ENCODE results near the gene PCNA. TPM values are rescaled to one million over a fixed set of nuclear protein-coding genes. Genes with fewer than 3 reads are reported as not detected.
A peak's percentile ranks its signal among the peaks of the same experiment; 100 is the strongest.

Gene PCNA
- 43.7 and 60.8 TPM in 2 replicates for total RNA-seq

DNA sequence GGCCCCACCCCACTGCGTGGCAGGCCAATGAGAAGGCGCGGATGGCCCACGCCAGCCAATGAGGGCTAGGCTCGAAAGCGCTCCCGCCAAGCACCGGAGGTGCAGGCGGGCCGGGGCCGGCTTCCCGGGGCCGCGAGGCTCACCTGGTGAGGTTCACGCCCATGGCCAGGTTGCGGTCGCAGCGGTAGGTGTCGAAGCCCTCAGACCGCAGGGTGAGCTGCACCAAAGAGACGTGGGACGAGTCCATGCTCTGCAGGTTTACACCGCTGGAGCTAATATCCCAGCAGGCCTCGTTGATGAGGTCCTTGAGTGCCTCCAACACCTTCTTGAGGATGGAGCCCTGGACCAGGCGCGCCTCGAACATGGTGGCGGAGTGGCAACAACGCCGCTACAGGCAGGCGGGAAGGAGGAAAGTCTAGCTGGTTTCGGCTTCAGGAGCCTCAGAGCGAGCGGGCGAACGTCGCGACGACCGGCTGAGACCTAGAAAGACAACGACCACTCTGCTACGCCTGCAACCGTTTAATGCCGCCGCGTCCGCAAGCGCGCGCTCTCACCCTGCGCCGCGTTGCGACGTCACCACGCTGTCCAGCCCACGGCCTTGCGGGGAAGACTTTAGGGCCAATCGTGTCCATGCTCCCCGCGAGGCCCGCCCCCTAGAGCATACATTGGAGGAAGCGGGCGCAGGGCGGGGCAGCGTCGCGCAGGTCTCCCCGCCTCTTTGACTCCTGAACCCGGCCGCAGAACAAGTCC lies at the start of gene PCNA:
TSS of gene PCNA (minus strand) at position 524 of the 750 bp plus-strand sequence. CDS start at position 364, 160 bp downstream.
- Histone ChIP-seq H3K27me3 (ENCODE audit: control insufficient read depth, insufficient read depth, low read length) (no peaks in the 10 kb centered on the region), H3K4me3 (ENCODE audit: low read depth, low read length) (peak within 1 kb of the TSS; percentile 55), H3K36me3 (ENCODE audit: control insufficient read depth, insufficient read depth, low read length) (peaks cover 8% of the 10 kb centered on the region)
- FAIRE-seq = no peak
- TF ChIP-seq, protein P1, sequence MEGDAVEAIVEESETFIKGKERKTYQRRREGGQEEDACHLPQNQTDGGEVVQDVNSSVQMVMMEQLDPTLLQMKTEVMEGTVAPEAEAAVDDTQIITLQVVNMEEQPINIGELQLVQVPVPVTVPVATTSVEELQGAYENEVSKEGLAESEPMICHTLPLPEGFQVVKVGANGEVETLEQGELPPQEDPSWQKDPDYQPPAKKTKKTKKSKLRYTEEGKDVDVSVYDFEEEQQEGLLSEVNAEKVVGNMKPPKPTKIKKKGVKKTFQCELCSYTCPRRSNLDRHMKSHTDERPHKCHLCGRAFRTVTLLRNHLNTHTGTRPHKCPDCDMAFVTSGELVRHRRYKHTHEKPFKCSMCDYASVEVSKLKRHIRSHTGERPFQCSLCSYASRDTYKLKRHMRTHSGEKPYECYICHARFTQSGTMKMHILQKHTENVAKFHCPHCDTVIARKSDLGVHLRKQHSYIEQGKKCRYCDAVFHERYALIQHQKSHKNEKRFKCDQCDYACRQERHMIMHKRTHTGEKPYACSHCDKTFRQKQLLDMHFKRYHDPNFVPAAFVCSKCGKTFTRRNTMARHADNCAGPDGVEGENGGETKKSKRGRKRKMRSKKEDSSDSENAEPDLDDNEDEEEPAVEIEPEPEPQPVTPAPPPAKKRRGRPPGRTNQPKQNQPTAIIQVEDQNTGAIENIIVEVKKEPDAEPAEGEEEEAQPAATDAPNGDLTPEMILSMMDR (IDR thresholded peaks at IDR 0.05; ENCODE audit: insufficient read depth, low read length, severe bottlenecking) = no peak
- peak; percentile 93 for DNase-seq (ENCODE audit: low read depth)

DNA sequence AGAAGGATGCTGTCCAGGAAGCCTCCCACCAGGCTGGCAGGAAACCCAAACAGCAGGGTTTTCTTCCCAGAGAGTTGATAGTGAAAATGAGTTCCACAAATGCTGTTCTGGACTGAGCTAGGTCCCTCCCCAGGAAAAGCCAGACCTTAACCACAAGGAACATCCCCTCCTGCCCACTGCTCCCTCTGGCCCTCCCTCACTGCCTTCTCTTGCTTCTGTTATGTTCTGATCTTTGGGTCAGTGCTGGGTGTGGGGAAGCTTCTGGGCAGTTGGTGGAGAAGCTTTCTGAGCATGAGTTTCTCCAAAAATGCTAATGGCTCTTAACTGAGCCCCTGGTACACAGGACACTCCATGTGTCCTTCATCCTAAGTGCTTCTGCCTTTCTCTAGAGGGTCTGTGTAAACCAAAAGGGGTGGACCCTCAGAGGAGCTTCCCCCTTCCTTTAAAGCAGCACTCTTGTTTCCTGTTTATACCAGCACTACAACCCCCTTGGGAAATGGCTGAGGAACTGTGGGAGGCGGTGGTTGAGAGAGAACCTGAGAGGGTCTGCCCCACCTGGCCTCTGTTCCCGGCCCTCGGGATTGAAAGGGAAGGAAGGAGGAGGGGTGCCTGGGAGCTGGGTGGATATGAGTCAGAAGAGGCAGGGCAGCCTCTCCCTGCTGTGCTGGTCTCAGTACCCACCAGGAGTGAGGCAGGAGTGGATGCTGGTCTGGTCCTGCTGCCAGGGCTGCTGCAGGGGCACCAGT lies 49.1 kb upstream of the PCNA start:
- FAIRE-seq (peak; percentile 80), DNase-seq (ENCODE audit: low read depth) (peak; percentile 48)
- no peak overlapping the region for H3K4me3 ChIP-seq (ENCODE audit: low read depth, low read length)
- H3K27me3 ChIP-seq (ENCODE audit: control insufficient read depth, insufficient read depth, low read length) = no peaks in the 10 kb centered on the region
- H3K36me3 ChIP-seq (ENCODE audit: control insufficient read depth, insufficient read depth, low read length) = peaks cover 6% of the 10 kb centered on the region
- TF ChIP-seq, protein P1 (IDR thresholded peaks at IDR 0.05; ENCODE audit: insufficient read depth, low read length, severe bottlenecking) = no peak

DNA sequence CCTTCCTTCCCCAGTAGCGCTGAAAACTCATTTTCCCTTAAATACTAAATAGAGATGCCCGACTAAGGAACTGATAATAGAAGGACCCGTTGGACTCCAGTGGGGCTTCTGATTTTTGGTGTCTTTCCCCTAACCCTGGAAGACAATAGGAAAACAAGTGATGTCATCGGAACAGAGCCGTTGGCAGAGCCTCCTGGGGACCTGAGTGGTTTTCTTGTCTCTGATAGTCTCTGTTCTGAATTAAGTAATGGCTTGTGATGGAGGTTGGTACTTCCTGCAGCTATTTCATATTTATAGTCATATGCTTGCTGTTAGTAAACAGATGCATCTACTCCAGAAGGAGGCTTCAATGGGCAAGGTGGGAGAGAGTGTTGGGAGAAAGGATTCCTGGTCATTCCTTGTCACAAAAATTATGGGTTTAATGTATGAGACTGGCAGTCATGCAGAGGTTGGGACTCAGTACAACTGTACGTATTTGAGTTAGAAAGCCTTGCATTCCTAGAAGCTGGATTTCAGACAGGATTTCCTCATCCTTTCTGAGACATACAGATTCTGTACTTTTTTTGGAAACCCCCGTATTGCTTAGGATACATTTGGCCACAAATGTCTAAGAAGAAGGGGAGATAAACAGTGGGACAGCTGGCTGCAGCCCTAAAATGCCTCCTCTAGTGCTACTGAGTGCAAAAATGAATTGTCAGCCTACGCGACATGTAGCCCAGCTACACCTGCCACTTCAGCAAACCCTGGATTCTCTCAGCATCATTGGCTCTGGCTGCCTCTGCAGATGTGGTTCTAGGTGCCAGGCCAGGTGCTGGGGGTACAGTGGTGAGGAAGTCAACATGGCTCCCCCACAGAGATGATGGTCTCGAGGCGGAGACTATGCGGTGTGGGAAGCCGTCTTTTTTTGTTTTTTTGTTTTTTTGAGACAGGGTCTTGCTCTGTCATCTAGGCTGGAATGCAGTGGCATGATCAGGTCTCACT lies 45.2 kb upstream of the PCNA start:
- no peak for FAIRE-seq
- DNase-seq (ENCODE audit: low read depth) = no peak
- TF ChIP-seq, protein P1 (IDR thresholded peaks at IDR 0.05; ENCODE audit: insufficient read depth, low read length, severe bottlenecking) = no peak
- no peak overlapping the region for H3K4me3 ChIP-seq (ENCODE audit: low read depth, low read length)
- no peaks in the 10 kb centered on the region for H3K27me3 ChIP-seq (ENCODE audit: control insufficient read depth, insufficient read depth, low read length)
- H3K36me3 ChIP-seq (ENCODE audit: control insufficient read depth, insufficient read depth, low read length) = peaks cover 2% of the 10 kb centered on the region

DNA sequence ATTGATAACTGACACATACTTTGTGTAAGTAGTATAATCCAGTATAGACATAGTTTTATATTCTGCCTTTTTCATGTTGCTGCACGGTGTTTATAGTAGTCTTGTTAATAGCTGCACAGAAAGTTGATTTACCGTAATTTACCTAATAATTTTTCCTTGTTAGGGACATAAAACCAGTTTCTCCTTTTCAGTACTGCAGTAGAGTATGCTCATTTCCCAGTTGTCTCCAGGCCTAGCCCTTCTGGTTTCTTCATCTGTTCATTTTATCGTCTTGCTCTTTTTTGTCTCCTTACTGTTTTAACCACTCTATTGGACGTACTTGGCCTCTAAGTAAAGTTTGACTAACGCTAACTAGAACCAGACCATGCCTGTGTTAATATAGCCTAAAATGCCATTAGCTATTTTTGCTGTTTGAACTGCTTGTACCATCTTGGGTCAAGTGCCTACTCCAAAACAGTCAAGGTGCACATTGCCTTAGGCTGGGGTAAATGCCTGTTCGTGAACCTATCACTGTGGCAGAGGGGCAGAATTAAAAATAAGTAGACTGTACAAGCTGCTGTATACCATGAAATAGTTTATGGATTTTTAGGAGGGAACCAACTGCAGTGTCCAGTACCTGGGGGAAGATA lies 41.9 kb upstream of the PCNA start:
- H3K4me3 ChIP-seq (ENCODE audit: low read depth, low read length) = no peak overlapping the region
- TF ChIP-seq, protein P1 (IDR thresholded peaks at IDR 0.05; ENCODE audit: insufficient read depth, low read length, severe bottlenecking) = no peak
- no peaks in the 10 kb centered on the region for H3K36me3 ChIP-seq (ENCODE audit: control insufficient read depth, insufficient read depth, low read length)
- DNase-seq (ENCODE audit: low read depth) (no peak), FAIRE-seq (no peak)
- no peaks in the 10 kb centered on the region for H3K27me3 ChIP-seq (ENCODE audit: control insufficient read depth, insufficient read depth, low read length)

DNA sequence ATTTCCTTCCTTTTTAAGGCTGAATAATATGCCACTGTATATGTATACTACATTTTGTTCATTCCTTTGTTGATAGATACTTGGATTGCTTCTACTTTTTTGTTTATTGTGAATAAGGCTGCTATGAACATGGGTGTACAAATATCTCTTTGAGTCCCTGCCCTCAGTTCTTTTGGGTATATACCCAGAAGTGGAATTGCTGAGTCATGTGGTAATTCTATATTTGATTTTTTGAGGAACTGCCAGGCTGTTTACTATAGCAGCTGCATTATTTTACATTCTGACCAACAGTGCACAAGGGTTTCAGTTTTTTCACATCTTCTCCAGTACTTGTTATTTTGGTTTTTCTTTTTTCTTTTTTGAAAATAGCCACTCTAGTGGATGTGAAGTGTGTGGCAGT lies 41.1 kb upstream of the PCNA start:
- Histone ChIP-seq H3K27me3 (ENCODE audit: control insufficient read depth, insufficient read depth, low read length) (no peaks in the 10 kb centered on the region), H3K4me3 (ENCODE audit: low read depth, low read length) (no peak overlapping the region), H3K36me3 (ENCODE audit: control insufficient read depth, insufficient read depth, low read length) (no peaks in the 10 kb centered on the region)
- DNase-seq (ENCODE audit: low read depth) (no peak), FAIRE-seq (no peak)
- TF ChIP-seq, protein P1 (IDR thresholded peaks at IDR 0.05; ENCODE audit: insufficient read depth, low read length, severe bottlenecking) = no peak
